A549 (cell line): ENCODE data around the gene KDM4E. TPM values are rescaled to one million over a fixed set of nuclear protein-coding genes. Genes with fewer than 3 reads are reported as not detected.

Experiments used
- ATAC-seq, 2 experiments: fragments of 200-7000 bp in 1 of 2; fragments of >200 bp in 1 of 2; cut with Nextera tagmentation in 1 of 2; cut with Tn5 transposase in 1 of 2; 3 replicates each; pipeline versions ENCODE4 v1.8.0 to v1.9.1; 2018 to 2020; ENCODE audit warnings: mild to moderate bottlenecking in 1 of 2, moderate library complexity in 1 of 2
- CTCF ChIA-PET: fragments of 300-600 bp; sonication (Branson Sonifier 250); formaldehyde crosslinking; extraction: SDS; loops from one replicate; lab custom pipeline; 2021; ENCODE audit warnings: antibody characterized with exemption, inconsistent platforms; lab: Yijun Ruan, JAX
- POLR2A ChIA-PET: fragments of 350-600 bp; formaldehyde crosslinking; extraction: SDS; loops from one replicate; lab custom pipeline; 2021; ENCODE audit warnings: antibody characterized with exemption, inconsistent platforms; lab: Yijun Ruan, JAX
- DNase-seq, 2 experiments: peaks; one replicate each; pipeline versions ENCODE4 v3.0.0 to v3.0.0-alpha.2; 2011 to 2016; ENCODE audit warnings: low read depth in 1 of 2, low spot score in 1 of 2
- FAIRE-seq: peaks from 2 replicates; lab custom pipeline; 2011; peaks lifted over from hg19 to GRCh38; lab: Jason Lieb, UNC
- H3K27ac ChIP-seq, 2 experiments: fragments of >200 bp; sonication (Bioruptor Twin); formaldehyde crosslinking; 3 replicates each; pipeline ENCODE4 v1.5.1; 2016 to 2017
- H3K4me1 ChIP-seq: fragments of >200 bp; sonication (Bioruptor Twin); formaldehyde crosslinking; 3 replicates; pipeline ENCODE4 v1.6.1; 2016
- H3K4me2 ChIP-seq: fragments of >200 bp; sonication (Bioruptor Twin); formaldehyde crosslinking; 3 replicates; pipeline ENCODE4 v1.6.1; 2016
- H3K4me3 ChIP-seq: fragments of >200 bp; sonication (Bioruptor Twin); formaldehyde crosslinking; 3 replicates; pipeline ENCODE4 v1.5.1; 2016
- H3K9me3 ChIP-seq: fragments of >200 bp; sonication (Bioruptor Twin); formaldehyde crosslinking; 3 replicates; pipeline ENCODE4 v1.6.1; 2016
- CHD4 ChIP-seq: fragments of 200-600 bp; sonication (generic); IDR thresholded peaks from 2 replicates; pipeline ENCODE4 v1.6.1; 2016; ENCODE audit warnings: antibody characterized with exemption, mild to moderate bottlenecking, borderline replicate concordance
- EHMT2 ChIP-seq: fragments of 200-600 bp; sonication (generic); IDR thresholded peaks from 2 replicates; pipeline ENCODE4 v1.6.1; 2016; ENCODE audit warnings: antibody characterized with exemption, low read depth, mild to moderate bottlenecking, moderate library complexity
- ESRRA ChIP-seq: fragments of 150-350 bp; IDR thresholded peaks from 2 replicates; pipeline ENCODE4 v1.6.1; 2014; ENCODE audit warnings: mild to moderate bottlenecking, low read length, borderline replicate concordance
- FOSB ChIP-seq: fragments of 250-450 bp; sonication (Bioruptor Pico); IDR thresholded peaks from 2 replicates; pipeline ENCODE4 v1.5.0; 2020; ENCODE audit warnings: mild to moderate bottlenecking, moderate library complexity
- HDAC2 ChIP-seq: fragments of 200-600 bp; sonication (generic); IDR thresholded peaks from 2 replicates; pipeline ENCODE4 v1.6.1; 2016
- HEYL ChIP-seq: fragments of 250-450 bp; sonication (Bioruptor Pico); IDR thresholded peaks from 2 replicates; pipeline ENCODE4 v1.8.0; 2021; ENCODE audit warnings: mild to moderate bottlenecking, moderate library complexity
- HOXA7 ChIP-seq: fragments of 250-450 bp; sonication (Bioruptor Pico); IDR thresholded peaks from 2 replicates; pipeline ENCODE4 v1.5.0; 2020; ENCODE audit warnings: mild to moderate bottlenecking, moderate library complexity
- HOXB13 ChIP-seq: fragments of 250-450 bp; sonication (Bioruptor Pico); IDR thresholded peaks from 2 replicates; pipeline ENCODE4 v1.5.0; 2020; ENCODE audit warnings: low read depth, mild to moderate bottlenecking, moderate library complexity
- HOXB5 ChIP-seq: fragments of 250-450 bp; sonication (Bioruptor Pico); IDR thresholded peaks from 2 replicates; pipeline ENCODE4 v1.5.0; 2020; ENCODE audit warnings: mild to moderate bottlenecking, moderate library complexity
- JUN ChIP-seq, 2 experiments: fragments of >200 bp; sonication (Bioruptor Twin); formaldehyde crosslinking; IDR thresholded peaks; 2 replicates in 1 of 2; 3 replicates in 1 of 2; pipeline ENCODE4 v1.6.1; 2016 to 2017
- MYC ChIP-seq: IDR thresholded peaks from 2 replicates; pipeline ENCODE4 v1.6.1; 2012; ENCODE audit warnings: mild to moderate bottlenecking, inconsistent platforms, low read length, improper control_type of control experiment, borderline replicate concordance
- NPAS2 ChIP-seq: fragments of 250-450 bp; sonication (Bioruptor Pico); IDR thresholded peaks from 2 replicates; pipeline ENCODE4 v1.8.0; 2022; ENCODE audit warnings: mild to moderate bottlenecking, moderate library complexity, borderline replicate concordance
- PHF8 ChIP-seq: fragments of 200-600 bp; sonication (generic); IDR thresholded peaks from 2 replicates; pipeline ENCODE4 v1.6.1; 2016; ENCODE audit warnings: low read depth, mild to moderate bottlenecking, antibody characterized with exemption, moderate library complexity, borderline replicate concordance
- RAD21 ChIP-seq, 2 experiments: fragments of >200 bp in 1 of 2; sonication (Bioruptor Twin) in 1 of 2; formaldehyde crosslinking in 1 of 2; IDR thresholded peaks in 1 of 2; conservative IDR thresholded peaks in 1 of 2; 2 replicates in 1 of 2; 3 replicates in 1 of 2; pipeline ENCODE4 v1.6.1; 2012 to 2018; ENCODE audit warnings: inconsistent platforms in 1 of 2
- RARB ChIP-seq: fragments of 250-450 bp; sonication (Bioruptor Pico); IDR thresholded peaks from 2 replicates; pipeline ENCODE4 v1.8.0; 2021; ENCODE audit warnings: mild to moderate bottlenecking, moderate library complexity
- RCOR1 ChIP-seq: fragments of 150-350 bp; IDR thresholded peaks from 2 replicates; pipeline ENCODE4 v1.6.1; 2014; ENCODE audit warnings: antibody characterized with exemption, low read length, low read depth
- SMC3 ChIP-seq: fragments of >200 bp; sonication (Bioruptor Twin); formaldehyde crosslinking; IDR thresholded peaks from 3 replicates; pipeline ENCODE4 v1.6.1; 2018; ENCODE audit warnings: inconsistent platforms
- TFCP2L1 ChIP-seq: fragments of 250-450 bp; sonication (Bioruptor Pico); IDR thresholded peaks from 2 replicates; pipeline ENCODE4 v1.5.0; 2021; ENCODE audit warnings: mild to moderate bottlenecking
- TP53 ChIP-seq: fragments of 250-450 bp; sonication (Bioruptor Pico); IDR thresholded peaks from 2 replicates; pipeline ENCODE4 v1.5.0; 2021; ENCODE audit warnings: mild to moderate bottlenecking, moderate library complexity
- ZC3H11A ChIP-seq: fragments of 450-650 bp; IDR thresholded peaks from 2 replicates; pipeline ENCODE4 v1.6.1; 2014; ENCODE audit warnings: antibody characterized with exemption, mild to moderate bottlenecking
- ZNF302 ChIP-seq: fragments of 250-450 bp; sonication (Bioruptor Pico); IDR thresholded peaks from 2 replicates; pipeline ENCODE4 v1.9.0; 2021; ENCODE audit warnings: inconsistent platforms, mild to moderate bottlenecking, moderate library complexity
- WGBS: methylation state at CpG from one replicate; pipeline ENCODE4 v1.1.6; 2017; ENCODE audit errors: missing lambda C conversion rate; 5-methylcytosine and 5-hydroxymethylcytosine counted together
- polyA minus RNA-seq: library from RNA; depleted of rRNA, polyadenylated mRNA; stranded (reverse); fragments of >200 nt; gene quantifications from 2 replicates; pipeline ENCODE4 v1.2.3, GENCODE V29; 2011; rRNA and poly(A)+ RNA removed
- polyA plus RNA-seq, 4 experiments: library from polyadenylated mRNA; depleted of rRNA in 3 of 4; stranded (reverse); fragments of >200 nt; fragmentation: RNase III in 1 of 4; extraction: RNeasy Plus Mini Kit Qiagen cat#74134 plus additional on column Dnase treatment in 1 of 4; gene quantifications; 2 replicates in 3 of 4; 3 replicates in 1 of 4; pipeline ENCODE4 v1.2.3, GENCODE V29; 2011 to 2017
- TF ChIP-seq, protein P1 (sequence below): fragments of 250-450 bp; sonication (Bioruptor Pico); IDR thresholded peaks from 2 replicates; pipeline ENCODE4 v1.5.0; 2020; ENCODE audit warnings: low read depth, mild to moderate bottlenecking, moderate library complexity
- TF ChIP-seq, protein P2 (sequence below): fragments of >200 bp; sonication (Bioruptor Twin); formaldehyde crosslinking; IDR thresholded peaks from 3 replicates; pipeline ENCODE4 v1.6.1; 2016
- TF ChIP-seq, protein P3 (sequence below): fragments of 200-600 bp; sonication (generic); IDR thresholded peaks from 2 replicates; pipeline ENCODE4 v1.6.1; 2016; ENCODE audit warnings: antibody characterized with exemption, mild to moderate bottlenecking, moderate library complexity

Gene KDM4E
- polyA plus RNA-seq (2011; rRNA removed) (not detected in 2 replicates), polyA plus RNA-seq (2017; fragmentation: RNase III; extraction: RNeasy Plus Mini Kit Qiagen cat#74134 plus additional on column Dnase treatment) (not detected in 3 replicates), polyA minus RNA-seq (not detected in 2 replicates)
- polyA plus RNA-seq (2012; cell fraction: cytosol; rRNA removed): not detected in 2 replicates
- polyA plus RNA-seq (2012; cell fraction: nucleus; rRNA removed): not detected in 2 replicates

DNA sequence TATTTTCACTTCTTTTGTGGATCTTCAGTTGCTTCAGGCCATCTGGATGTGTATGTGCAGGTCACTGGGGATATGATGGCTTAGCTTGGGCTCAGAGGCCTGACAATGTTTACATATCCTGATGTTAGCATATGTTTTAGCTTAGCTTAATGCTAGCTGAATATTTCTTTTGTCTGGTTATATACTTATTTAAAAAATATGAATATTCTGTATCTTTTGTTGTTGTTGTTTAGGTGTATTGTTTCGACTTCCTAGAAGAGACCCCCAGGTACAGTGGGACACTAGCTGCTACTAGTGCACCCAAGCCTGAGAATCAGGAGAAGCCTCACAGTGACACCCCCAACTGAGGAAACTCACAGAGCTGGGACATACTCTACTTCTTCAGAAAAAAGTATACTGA lies at the start of gene KDM4E:
Gene KDM4E, plus strand, starts transcription at position 301 of the 400 bp plus-strand sequence. CDS start 300 bp downstream, outside the sequence.
- ATAC-seq: no peak
- POLR2A ChIA-PET: no interaction called here

DNA sequence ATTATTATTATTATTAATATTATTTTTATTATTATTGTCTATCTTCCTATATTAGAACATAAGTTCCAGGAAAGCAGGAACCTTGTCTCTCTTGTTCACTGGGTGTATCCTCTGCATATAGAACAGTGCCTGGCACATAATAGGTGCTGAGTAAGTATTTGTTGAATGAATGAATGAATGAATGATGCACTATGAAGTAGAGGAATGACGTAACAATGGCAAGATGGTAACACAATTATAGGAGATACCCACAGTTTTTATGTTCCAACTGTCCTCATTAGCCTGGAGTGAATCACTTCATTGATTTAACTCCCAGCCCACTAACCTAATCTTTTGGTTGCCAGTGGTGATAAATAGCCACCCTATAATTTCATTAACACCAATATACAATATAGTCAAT lies 49.5 kb upstream of the KDM4E start:
- CTCF ChIA-PET: no interaction called here
- Histone ChIP-seq H3K9me3 (no peaks in the 10 kb centered on the region), H3K4me1 (peaks cover 6% of the 10 kb centered on the region; the same call in 2 of the 3 replicates), H3K4me2 (no peak overlapping the region), H3K4me3 (no peak overlapping the region), H3K27ac (no peak overlapping the region)
- TF ChIP-seq TFCP2L1 (CRISPR knock-in tag) (no peak), CHD4 (no peak), ZNF302 (CRISPR knock-in tag) (no peak), PHF8 (no peak), MYC (no peak), ZC3H11A (no peak), HEYL (no peak), HOXB5 (CRISPR knock-in tag) (no peak), NPAS2 (CRISPR knock-in tag) (no peak)
- TF ChIP-seq, protein P1, sequence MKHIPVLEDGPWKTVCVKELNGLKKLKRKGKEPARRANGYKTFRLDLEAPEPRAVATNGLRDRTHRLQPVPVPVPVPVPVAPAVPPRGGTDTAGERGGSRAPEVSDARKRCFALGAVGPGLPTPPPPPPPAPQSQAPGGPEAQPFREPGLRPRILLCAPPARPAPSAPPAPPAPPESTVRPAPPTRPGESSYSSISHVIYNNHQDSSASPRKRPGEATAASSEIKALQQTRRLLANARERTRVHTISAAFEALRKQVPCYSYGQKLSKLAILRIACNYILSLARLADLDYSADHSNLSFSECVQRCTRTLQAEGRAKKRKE: no peak
- WGBS: 96% methylated on average over 1 of the region's 1 CpG
- ATAC-seq (no peak), DNase-seq (no peak), FAIRE-seq (no peak)
- POLR2A ChIA-PET: no interaction called here

More for the DNA sequence above, at the start of gene KDM4E:
- CTCF ChIA-PET: no interaction called here
- H3K4me1 ChIP-seq: no peaks in the 10 kb centered on the region
- H3K9me3 ChIP-seq: no peaks in the 10 kb centered on the region
- no peak within 1 kb of the TSS for H3K4me3 ChIP-seq
- TF ChIP-seq RARB (CRISPR knock-in tag) (no peak), JUN (IDR thresholded peaks at IDR 0.05) (no peak)
- FAIRE-seq (no peak), DNase-seq (no peak)
- 32% methylated on average over 1 of the region's 1 CpG for WGBS
- no peak within 1 kb of the TSS for H3K4me2 ChIP-seq
- no peak within 1 kb of the TSS for H3K27ac ChIP-seq

DNA sequence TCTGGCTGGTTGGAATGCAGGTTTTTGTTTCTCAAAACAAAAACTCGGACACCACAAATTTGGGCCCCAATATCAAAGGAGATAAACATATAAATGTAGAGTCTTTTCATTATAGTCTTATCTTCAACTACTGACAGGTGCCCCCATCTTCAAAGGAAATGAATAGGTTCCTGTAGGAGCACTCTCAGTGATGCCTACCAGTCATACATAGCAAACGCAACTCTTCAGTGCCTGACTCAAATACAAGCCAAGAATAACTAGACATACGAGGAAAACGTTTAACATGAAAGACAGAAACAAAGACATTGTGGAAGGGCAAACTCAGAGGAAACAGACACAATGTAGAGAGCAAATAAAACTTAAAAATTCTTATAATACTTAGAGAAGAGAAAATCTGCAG lies 37.7 kb upstream of the KDM4E start:
- FAIRE-seq (no peak), ATAC-seq (no peak), DNase-seq (no peak)
- no peaks in the 10 kb centered on the region for H3K4me1 ChIP-seq
- TF ChIP-seq RCOR1: no peak
- TF ChIP-seq HOXB13 (CRISPR knock-in tag): no peak
- no peak for TF ChIP-seq FOSB (CRISPR knock-in tag)
- no peak for TF ChIP-seq TFCP2L1 (CRISPR knock-in tag)
- TF ChIP-seq HEYL: no peak
- WGBS: 48% methylated on average over 4 of the region's 4 CpGs
- POLR2A ChIA-PET: no interaction called here
- no peaks in the 10 kb centered on the region for H3K9me3 ChIP-seq
- no peak overlapping the region for H3K4me2 ChIP-seq
- no peak overlapping the region for H3K27ac ChIP-seq
- no peak overlapping the region for H3K4me3 ChIP-seq
- CTCF ChIA-PET: no interaction called here

DNA sequence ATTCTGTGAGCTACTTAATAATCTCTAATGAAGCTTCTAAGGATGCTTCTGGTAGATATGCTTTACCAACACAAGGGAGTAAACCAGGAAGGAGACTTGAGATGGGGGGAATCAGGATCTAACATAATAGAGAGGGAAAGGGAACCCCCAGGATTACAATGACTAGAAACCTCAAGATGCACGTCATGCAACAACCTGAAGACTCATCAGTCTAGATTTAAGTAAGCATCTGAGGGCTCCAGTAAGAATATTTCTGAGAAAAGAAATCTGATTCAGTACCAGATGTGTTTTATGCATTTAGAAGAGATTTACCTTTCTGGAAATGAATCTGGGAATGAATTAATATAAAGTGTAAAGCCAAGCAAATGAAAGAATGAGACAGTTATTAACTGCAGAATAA lies 36.3 kb upstream of the KDM4E start:
- no peak for FAIRE-seq
- H3K27ac ChIP-seq: no peak overlapping the region
- DNase-seq: no peak
- 12% methylated on average over 1 of the region's 1 CpG for WGBS
- H3K4me2 ChIP-seq: no peak overlapping the region
- H3K9me3 ChIP-seq: no peaks in the 10 kb centered on the region
- POLR2A ChIA-PET: no interaction called here
- CTCF ChIA-PET: no interaction called here
- no peaks in the 10 kb centered on the region for H3K4me1 ChIP-seq
- ATAC-seq: no peak
- H3K4me3 ChIP-seq: no peak overlapping the region
- TF ChIP-seq, protein P2, sequence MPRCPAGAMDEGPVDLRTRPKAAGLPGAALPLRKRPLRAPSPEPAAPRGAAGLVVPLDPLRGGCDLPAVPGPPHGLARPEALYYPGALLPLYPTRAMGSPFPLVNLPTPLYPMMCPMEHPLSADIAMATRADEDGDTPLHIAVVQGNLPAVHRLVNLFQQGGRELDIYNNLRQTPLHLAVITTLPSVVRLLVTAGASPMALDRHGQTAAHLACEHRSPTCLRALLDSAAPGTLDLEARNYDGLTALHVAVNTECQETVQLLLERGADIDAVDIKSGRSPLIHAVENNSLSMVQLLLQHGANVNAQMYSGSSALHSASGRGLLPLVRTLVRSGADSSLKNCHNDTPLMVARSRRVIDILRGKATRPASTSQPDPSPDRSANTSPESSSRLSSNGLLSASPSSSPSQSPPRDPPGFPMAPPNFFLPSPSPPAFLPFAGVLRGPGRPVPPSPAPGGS: no peak
- TF ChIP-seq NPAS2 (CRISPR knock-in tag): no peak
- TF ChIP-seq, protein P1: no peak
- TF ChIP-seq HOXA7 (CRISPR knock-in tag): no peak
- TF ChIP-seq RARB (CRISPR knock-in tag): no peak
- no peak for TF ChIP-seq EHMT2
- no peak for TF ChIP-seq RAD21 (conservative IDR thresholded peaks at IDR 0.05 in 1 of 2, IDR thresholded peaks at IDR 0.05 in 1 of 2)
- no peak for TF ChIP-seq HDAC2
- no peak for TF ChIP-seq ESRRA
- TF ChIP-seq, protein P3, sequence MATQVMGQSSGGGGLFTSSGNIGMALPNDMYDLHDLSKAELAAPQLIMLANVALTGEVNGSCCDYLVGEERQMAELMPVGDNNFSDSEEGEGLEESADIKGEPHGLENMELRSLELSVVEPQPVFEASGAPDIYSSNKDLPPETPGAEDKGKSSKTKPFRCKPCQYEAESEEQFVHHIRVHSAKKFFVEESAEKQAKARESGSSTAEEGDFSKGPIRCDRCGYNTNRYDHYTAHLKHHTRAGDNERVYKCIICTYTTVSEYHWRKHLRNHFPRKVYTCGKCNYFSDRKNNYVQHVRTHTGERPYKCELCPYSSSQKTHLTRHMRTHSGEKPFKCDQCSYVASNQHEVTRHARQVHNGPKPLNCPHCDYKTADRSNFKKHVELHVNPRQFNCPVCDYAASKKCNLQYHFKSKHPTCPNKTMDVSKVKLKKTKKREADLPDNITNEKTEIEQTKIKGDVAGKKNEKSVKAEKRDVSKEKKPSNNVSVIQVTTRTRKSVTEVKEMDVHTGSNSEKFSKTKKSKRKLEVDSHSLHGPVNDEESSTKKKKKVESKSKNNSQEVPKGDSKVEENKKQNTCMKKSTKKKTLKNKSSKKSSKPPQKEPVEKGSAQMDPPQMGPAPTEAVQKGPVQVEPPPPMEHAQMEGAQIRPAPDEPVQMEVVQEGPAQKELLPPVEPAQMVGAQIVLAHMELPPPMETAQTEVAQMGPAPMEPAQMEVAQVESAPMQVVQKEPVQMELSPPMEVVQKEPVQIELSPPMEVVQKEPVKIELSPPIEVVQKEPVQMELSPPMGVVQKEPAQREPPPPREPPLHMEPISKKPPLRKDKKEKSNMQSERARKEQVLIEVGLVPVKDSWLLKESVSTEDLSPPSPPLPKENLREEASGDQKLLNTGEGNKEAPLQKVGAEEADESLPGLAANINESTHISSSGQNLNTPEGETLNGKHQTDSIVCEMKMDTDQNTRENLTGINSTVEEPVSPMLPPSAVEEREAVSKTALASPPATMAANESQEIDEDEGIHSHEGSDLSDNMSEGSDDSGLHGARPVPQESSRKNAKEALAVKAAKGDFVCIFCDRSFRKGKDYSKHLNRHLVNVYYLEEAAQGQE: no peak
- TF ChIP-seq JUN (IDR thresholded peaks at IDR 0.05): no peak
- no peak for TF ChIP-seq TP53 (CRISPR knock-in tag)
- no peak for TF ChIP-seq HOXB13 (CRISPR knock-in tag)
- TF ChIP-seq SMC3: no peak
